Retinal pigment epithelial cell (primary cell): Measurements from ENCODE around the gene NPAS3.

Experiments used
- DNase-seq: peaks from one replicate; pipeline ENCODE4 v3.0.0-alpha.2; 2010; ENCODE audit warnings: low read depth
- H3K4me3 ChIP-seq: 2 replicates; pipeline ENCODE4 v1.5.1; 2011; ENCODE audit warnings: mild to moderate bottlenecking, low read length, control low read depth, moderate library complexity
- CTCF ChIP-seq: conservative IDR thresholded peaks from 2 replicates; pipeline ENCODE4 v1.5.1; 2011; ENCODE audit warnings: low read depth, low read length, control low read depth, inconsistent platforms

The NPAS3 gene

GRCh38 chr14:33359288-33359881, 420.7 kb downstream of the NPAS3 start:
- no peak for DNase-seq
- TF ChIP-seq CTCF, result no peak
- H3K4me3 ChIP-seq, result no peak overlapping the region

DNA sequence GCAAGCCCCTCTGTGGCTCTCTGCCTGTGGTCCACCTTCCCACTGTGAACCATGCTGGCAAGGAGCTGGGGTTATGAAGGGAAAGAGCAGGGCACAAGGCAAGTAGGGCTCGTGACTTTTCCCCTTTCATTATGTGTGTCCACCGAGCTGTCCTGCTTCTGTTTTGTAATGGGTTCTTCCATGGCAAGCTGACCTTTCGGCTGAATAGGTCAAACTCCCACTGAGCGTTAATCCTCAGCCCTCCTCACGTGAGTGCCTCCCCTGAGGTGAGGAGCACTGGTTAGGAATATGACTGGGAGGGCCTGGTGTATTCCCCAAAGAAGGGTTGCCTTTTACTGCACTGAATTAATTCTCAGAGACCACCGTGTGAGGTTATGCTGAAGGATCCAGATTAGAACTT, 424.3 kb downstream of the NPAS3 start:
- TF ChIP-seq CTCF, result no peak
- no peak for DNase-seq
- H3K4me3 ChIP-seq, result no peak overlapping the region

- no peak for TF ChIP-seq CTCF
- no peak for DNase-seq
These were observed 425.0 kb downstream of the NPAS3 start for GRCh38 chr14:33363682-33364081.

DNA sequence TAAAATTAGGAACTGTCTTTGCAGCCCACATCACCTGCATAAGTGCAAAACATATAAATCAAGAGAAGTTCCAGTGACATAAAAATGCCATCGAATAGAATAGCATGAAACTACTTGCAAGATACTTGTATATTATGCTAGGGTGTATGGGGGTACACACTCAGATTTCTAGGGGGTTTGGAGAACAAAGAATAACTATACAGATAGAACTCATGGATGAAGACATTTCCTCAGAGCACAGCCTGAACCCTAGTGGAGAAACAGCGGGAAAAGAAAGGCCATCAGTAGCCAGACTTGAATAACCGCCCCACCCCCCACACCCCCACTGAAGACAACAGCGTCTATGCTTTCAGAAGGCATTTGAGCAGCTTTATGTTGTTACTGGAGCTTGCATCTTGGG, 425.8 kb downstream of the NPAS3 start:
- H3K4me3 ChIP-seq, result no peak overlapping the region
- TF ChIP-seq CTCF, result no peak
- no peak for DNase-seq

More at GRCh38 chr14:33363682-33364081, 425.0 kb downstream of the NPAS3 start:
- H3K4me3 ChIP-seq, result no peak overlapping the region

DNA sequence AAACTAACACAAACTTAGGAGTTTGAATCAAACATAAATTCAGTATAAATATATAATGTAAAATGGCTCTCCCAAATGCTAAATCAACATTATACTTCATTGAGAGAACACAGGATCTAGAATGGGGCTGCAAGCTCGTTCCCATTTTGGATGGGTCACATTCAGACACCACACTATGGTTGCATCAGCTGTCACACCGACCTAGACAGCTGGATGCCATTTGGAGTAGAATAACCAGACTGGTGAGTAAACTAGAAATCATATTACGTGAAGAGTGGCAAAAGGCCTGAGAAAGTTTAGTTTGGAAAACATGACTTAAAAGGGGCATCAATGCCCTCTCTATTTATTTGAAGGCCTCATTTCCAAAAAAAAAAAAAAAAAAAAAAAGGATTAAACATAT, 430.4 kb downstream of the NPAS3 start:
- DNase-seq, result no peak
- no peak for TF ChIP-seq CTCF
- no peak overlapping the region for H3K4me3 ChIP-seq

DNA sequence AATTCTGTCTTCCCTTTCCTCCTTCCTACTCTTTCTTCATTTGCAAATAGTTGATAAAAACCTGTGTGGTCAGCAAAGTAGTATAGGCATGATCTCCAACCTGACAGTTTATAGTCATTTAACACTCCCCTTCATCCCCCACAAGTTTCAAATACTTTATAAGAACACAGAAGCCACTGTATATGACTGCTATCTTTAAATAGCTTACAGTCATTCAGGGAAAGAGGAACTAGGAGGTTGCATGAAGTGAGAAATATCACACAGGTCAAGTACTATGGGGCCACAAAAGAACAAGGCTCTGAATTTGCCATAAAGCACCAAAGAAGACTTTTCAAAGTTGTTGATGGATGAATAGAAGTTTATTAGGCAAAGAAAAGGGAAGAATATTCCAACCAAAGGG, 431.3 kb downstream of the NPAS3 start:
- no peak overlapping the region for H3K4me3 ChIP-seq
- TF ChIP-seq CTCF, result no peak
- DNase-seq, result no peak

DNA sequence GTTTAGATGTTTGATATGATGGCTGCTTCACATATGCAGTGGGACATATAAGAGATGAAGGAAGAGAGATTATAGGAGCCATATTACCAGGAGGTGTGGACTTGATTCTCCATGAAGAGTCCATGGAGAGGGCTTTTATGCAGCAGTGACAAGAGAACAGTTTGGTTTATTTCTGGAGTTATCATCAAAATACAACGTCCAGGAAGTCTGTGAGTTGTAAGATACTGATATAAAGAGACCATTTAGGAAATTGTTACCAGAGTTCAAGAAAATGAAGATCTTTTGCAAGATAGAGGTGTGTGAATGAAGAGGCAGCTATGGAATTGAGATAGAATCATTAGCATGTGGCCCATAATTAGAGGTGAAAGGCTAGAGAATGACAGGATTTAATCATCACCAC, 431.7 kb downstream of the NPAS3 start:
- DNase-seq, result no peak
- H3K4me3 ChIP-seq, result no peak overlapping the region
- TF ChIP-seq CTCF, result no peak
